ENCODE measurements around the gene SKAP1.

DNA sequence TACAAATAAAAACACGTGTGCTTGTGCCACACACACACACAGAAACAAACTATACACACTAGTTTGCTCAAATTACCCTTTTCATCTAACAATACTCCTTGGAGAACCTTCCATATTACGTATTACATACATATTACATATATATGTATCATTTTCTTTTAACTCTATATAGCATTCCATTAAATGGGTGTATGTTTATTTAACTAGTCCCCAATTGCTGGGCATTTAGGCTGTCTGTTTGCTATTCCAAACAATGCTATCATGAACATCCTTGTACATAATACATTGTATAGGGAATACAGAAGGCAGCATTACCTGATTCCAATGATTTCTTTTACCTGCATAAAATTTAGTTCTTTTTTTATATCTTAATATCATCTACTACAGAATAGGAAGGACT is 73.1 kb downstream of the SKAP1 start:
- TF ChIP-seq EZH2 (IDR thresholded peaks at IDR 0.05; ENCODE audit: low read length, missing control alignments): no peak
- TF ChIP-seq CTCF (conservative IDR thresholded peaks at IDR 0.05 in 1 of 2, IDR thresholded peaks at IDR 0.05 in 1 of 2; ENCODE audit: low read depth in 1 of 2, low read length in 2 of 2): no peak
